NCI-H1930 (cell line): Measurements from ENCODE around the gene STX8.

ENCODE experiments used
- DNase-seq, 2 experiments: peaks; one replicate each; lab custom pipeline; 2025; lab: John Stamatoyannopoulos, UW

STX8 gene

DNA sequence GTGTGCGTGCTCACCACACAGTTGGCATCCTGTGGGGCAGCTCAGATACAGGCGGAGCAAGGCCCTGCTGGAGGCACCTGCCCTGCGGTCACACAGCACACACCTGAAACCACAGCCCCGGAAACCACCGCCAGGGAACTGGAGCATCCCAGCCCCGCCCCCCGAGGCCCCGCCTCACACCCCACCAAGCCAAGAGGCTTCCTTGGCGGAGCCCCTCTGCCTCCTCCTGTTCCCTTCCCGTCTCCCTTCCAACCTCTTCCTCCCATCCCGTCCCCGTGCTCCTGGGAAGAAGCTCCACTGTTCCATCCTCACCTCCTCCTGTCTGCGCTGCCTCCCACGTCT lies 348.9 kb downstream of the STX8 start:
- no peak for DNase-seq

- no peak for DNase-seq
These were observed 349.4 kb downstream of the STX8 start for GRCh38 chr17:9226130-9226793.

DNA sequence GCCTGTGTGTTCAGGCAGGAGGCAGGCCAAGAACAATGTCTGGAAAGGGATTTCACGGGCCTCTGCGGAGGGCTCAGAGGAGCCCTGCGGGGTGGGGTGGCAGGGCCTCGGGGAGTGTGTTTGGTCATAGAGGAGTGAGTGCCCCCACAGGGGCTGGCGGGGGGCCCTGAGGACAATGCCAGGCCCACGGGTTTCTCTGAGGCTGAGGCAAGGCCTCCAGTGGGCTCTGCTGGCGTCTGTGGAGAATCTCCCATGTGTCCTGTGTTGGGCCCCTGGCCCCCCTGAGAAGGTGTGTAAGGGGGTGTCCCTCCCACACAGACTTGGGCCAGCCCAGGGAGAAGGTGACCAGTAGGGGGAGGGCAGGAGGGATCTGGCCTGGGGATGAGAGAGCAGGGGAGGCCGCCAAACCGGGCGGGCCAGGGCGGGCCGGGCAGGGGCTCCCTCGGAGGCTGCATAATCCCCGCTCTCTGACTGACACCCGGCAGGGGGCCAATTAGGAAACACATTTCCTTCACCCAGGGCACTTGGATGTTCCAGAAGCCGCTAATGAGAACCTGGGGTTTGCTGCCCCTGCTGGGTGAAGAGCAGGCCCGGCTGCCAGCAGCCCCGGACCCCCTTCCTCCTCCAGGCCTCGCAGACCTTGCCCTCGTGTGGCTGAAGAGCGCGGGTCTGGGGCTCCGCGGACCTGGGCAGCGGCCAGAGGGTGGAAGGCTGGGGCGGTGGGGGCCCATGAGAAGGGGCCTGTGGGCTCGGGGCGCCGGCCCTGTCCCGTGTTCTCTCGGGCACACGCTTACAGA lies 350.1 kb downstream of the STX8 start:
- DNase-seq = no peak

DNA sequence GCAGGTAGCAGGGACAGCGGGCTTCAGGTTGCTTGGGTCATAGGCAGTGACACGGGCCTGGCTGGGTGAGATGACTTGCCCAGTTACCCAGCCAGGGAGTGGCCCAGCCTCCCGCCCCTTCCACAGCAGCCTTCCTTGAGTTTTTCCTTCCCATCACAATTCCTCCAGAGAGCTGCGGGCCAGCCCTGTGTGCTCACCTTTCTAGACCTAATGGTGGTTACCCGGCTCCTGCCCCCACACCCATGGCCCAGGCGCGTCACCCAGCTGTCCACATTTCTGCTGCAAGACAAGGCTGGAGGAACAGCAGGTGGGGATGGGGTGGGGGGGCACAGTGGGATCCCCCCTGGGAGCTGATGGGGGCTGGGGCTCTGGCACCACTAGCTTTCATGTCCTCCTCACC lies 351.1 kb downstream of the STX8 start:
- no peak for DNase-seq

DNA sequence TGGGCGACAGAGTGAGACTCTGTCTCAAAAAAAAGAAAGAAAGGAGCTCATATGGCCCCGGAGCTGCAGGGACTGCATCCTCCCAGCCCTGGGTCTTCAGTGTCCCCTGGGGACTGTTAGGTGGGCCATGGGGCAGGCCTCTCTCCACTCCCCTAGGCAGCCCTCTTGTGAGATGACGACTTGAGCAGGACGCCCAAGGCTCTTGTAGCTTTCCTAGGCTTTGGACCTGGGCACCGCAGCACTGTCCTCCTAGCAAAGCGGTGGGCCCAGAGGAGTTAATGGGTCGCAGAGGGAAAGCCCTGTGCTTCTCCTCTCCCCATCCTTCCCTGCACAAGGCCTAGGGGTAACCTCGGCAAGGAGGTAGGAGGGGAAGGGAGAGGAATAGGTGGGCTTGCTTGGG lies 352.1 kb downstream of the STX8 start:
- DNase-seq = no peak

GRCh38 chr17:9221922-9222180 lies 353.8 kb downstream of the STX8 start:
- DNase-seq = no peak

DNA sequence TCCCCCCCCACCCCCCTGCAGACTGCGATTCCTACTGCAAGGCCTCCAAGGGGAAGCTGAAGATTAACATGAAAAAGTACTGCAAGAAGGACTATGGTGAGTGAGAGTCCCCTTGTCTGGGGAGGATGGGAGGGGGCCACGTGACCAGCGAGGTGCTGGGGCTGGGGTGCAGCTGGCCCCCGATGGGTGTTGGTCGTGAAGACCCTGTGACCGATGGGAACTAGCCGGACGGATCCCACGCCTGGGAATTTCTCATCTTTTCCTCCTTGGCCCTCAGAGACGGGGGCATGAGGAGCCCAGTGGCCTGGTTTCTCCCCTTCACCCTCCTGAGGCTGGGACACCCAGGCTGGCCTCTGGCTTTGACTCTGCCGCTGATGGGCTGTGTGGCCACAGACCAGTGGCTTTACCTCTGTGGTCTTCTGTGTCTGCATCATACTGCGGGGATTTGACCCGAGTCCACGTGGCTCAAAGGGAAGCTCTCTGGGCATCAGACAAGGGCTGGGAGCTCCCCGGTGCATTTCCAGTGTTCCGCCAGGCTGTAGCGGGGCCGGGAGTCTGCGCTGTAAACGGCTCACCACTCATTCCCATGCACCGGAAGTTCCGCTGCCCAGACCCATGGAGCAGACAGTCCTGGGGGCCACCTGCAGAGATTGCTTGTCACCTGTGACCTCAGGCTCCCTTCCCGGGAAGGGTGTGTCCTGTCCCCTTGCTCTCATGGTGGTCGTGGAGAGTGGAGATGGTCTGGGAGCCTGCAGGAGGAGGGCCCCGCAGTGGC lies 354.3 kb downstream of the STX8 start:
- DNase-seq = no peak

- DNase-seq = no peak
These were observed 355.0 kb downstream of the STX8 start for GRCh38 chr17:9220398-9221146.

GRCh38 chr17:9219631-9220397 lies 355.8 kb downstream of the STX8 start:
- DNase-seq = no peak

GRCh38 chr17:9218911-9219310 lies 356.7 kb downstream of the STX8 start:
- no peak for DNase-seq

DNA sequence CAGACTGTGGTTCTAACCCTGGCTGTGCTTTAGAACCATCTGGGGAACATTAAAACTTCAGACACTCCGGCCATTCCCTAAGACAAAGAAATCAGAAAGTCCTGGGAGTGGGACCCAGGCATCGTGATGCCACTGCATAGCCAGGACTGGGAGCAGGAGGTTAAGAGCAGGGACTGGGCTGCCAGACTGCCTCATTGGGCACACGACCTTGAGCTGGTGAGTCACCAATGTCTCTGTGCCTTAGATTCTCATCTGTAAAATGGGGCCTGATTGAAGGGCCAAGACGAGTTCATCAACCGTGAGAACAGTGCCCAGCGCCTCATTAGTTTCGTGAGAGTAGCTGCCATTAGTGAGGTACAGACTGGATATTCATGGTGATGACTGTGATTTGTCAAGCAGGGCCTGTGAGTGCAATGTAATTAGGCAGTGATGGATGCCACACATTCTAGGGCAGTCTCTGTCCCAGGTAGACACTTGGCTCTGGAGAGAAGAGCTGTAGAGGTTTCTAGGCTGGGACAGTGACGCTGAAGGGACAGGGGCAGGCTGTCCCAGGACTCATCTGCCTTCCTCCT lies 357.5 kb downstream of the STX8 start:
- no peak for DNase-seq

GRCh38 chr17:9217151-9218056 lies 358.2 kb downstream of the STX8 start:
- DNase-seq = no peak

GRCh38 chr17:9215465-9215864 lies 360.2 kb downstream of the STX8 start:
- no peak for DNase-seq

DNA sequence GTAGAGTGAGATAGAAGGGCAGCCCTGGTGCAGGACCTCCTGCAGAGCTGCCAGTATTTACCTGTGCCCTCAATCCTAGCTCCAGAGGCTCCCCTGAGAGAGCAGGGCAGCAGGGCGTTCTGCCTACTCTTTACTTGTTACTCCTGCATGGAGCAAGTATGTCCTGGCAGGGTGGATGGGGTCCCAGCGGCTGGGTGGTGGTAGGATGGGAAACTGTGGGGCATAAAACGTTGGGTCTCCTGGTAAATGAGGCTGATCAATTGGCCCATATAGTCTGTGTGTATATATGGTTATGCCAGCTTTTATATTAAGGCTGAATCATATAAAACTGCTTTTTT lies 362.3 kb downstream of the STX8 start:
- DNase-seq = no peak

GRCh38 chr17:9212376-9213302 lies 363.0 kb downstream of the STX8 start:
- DNase-seq = no peak

DNA sequence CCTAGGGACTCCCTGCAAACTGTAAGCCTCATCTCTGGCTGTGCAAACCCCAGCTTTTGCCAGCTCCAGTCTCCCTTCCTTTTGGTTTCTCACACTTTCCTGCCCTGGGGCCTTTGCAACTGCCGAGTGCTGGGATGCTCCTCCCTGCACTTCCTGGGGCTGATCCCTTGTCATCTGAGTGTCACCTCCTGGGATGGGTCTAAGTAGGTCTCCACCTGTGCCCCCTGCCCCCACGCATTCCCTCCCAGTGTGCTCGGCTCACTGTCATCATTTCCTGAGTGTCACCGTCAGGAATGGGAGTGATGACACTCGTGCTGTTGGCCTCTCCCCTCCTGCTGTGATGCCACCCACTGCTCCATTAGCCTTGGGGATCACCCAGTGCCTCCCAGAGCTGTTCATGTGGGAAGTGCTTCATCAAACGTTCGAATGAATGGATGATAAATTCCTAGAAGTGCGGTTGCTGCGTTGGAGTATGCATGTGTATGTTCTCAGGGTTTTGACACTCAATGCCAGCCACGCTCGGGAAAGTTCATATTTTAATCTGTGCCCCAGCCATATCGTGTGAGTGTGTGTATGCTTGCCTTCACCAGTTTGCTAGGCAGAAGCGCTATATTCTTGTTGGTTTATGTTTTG lies 364.4 kb downstream of the STX8 start:
- no peak for DNase-seq

DNA sequence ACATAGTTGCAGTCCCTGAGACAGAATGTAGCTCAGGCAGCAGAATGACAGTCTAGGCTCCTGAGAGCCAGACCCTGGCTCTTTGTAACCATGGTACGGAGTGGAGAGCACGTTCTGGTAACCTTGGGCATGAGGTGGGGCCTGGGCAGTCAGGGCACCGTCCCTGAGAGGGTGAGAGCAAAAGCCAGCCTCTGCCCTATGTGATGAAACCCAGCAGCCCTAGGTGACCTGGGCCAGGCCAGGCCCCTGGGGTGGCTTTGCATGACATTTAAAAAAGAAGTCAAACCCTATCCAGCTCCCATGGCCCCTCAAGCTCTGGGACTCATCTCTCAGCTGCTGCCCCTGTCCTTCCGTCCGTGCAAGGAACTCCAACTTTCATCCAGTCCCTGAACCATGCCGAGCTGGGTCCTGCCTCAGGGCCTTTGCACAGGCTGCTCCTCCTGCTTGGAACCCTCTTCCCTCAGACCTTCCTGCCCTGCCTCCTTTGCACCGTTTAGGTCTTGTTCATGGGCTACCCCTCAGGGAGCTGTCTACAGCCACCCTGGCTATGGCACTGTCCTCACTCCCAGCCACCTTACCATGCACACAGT lies 365.7 kb downstream of the STX8 start:
- DNase-seq = no peak

- no peak for DNase-seq
These were observed 366.3 kb downstream of the STX8 start for GRCh38 chr17:9209347-9209746.
